ENCODE data around the gene FSTL3. TPM values are rescaled to one million over a fixed set of nuclear protein-coding genes. Genes with fewer than 3 reads are reported as not detected.

The FSTL3 gene
- total RNA-seq, 2 donors from 2014 or later, result 9.8 to 14.1 TPM

DNA sequence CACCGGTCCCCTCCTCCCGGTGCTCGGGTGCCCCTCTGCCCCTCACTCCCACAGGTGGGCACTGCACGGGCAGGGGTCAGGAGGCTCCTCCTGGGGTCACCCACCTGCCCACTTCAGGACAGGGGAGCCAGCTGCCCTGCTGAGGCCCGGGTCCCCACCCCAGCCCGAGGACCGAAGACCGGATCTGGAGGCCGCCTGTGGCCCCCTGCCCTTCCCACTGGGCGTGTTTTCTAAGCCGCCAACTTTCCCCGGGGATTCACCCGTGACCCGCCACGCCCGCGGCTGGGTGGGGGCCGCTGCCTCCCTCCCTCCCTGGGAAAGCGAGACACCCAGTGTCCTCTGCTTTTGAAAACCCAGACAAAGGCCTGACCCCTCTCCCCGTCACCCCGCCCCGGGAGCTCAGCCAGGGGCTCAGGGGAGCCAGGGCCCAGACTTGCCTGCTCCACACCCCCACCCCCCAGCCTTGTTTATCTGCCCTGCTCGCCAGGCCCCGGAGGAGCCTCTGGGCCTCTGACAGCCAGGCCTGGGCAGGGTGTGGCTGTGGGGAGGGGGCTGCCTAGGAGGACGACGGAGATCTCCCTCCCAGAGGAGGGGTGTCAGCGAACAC is 33.9 kb downstream of the FSTL3 start:
- Mint-ChIP-seq H3K36me3 (ENCODE audit: low read depth) (no peaks in the 10 kb centered on the region), H3K4me3 (peak overlapping the region; percentile 53), H3K4me1 (peaks cover 8% of the 10 kb centered on the region), H3K27me3 (ENCODE audit: insufficient read depth) (peaks cover 11% of the 10 kb centered on the region), H3K9me3 (peaks cover 12% of the 10 kb centered on the region), H3K27ac (no peak overlapping the region)
- Histone ChIP-seq H3K27me3 (ENCODE audit: control insufficient read depth, insufficient read depth, low read length, poor library complexity, severe bottlenecking) (no peaks in the 10 kb centered on the region), H3K27ac (ENCODE audit: low read depth, low read length) (peak overlapping the region; percentile 38), H3K4me1 (ENCODE audit: control insufficient read depth, insufficient read depth, low read length) (no peaks in the 10 kb centered on the region), H3K36me3 (ENCODE audit: control insufficient read depth, insufficient read depth, low read length) (no peaks in the 10 kb centered on the region), H3K9ac (ENCODE audit: extremely low read depth, low read length, poor library complexity, severe bottlenecking) (no peak overlapping the region), H3K4me3 (ENCODE audit: low read length) (peak overlapping the region; percentile 76), H3K9me3 (ENCODE audit: control insufficient read depth, low read length) (no peaks in the 10 kb centered on the region)
- no peak for TF ChIP-seq CTCF (conservative IDR thresholded peaks at IDR 0.05)
- no peak for DNase-seq
- 71 to 83% methylated on average over 10 to 25 of the region's 27 CpGs for WGBS, 2 experiments (ENCODE audit: insufficient coverage in 1 of 2, insufficient read length in 1 of 2)

GRCh38 chr19:710767-711166 is 34.6 kb downstream of the FSTL3 start:
- H3K27me3 ChIP-seq (ENCODE audit: control insufficient read depth, insufficient read depth, low read length, poor library complexity, severe bottlenecking), result no peaks in the 10 kb centered on the region
- 84 to 87% methylated on average over 19 to 21 of the region's 21 CpGs for WGBS, 2 experiments (ENCODE audit: insufficient coverage in 1 of 2, insufficient read length in 1 of 2)
- no peaks in the 10 kb centered on the region for H3K36me3 ChIP-seq (ENCODE audit: control insufficient read depth, insufficient read depth, low read length)
- peaks cover 4% of the 10 kb centered on the region for H3K9me3 ChIP-seq (ENCODE audit: control insufficient read depth, low read length)
- peaks cover 7% of the 10 kb centered on the region for H3K36me3 Mint-ChIP-seq (ENCODE audit: low read depth)
- H3K9ac ChIP-seq (ENCODE audit: extremely low read depth, low read length, poor library complexity, severe bottlenecking), result no peak overlapping the region
- no peak for DNase-seq
- TF ChIP-seq CTCF (conservative IDR thresholded peaks at IDR 0.05), result no peak
- H3K4me1 ChIP-seq (ENCODE audit: control insufficient read depth, insufficient read depth, low read length), result no peaks in the 10 kb centered on the region
- peaks cover 9% of the 10 kb centered on the region for H3K27me3 Mint-ChIP-seq (ENCODE audit: insufficient read depth)
- H3K27ac ChIP-seq (ENCODE audit: low read depth, low read length), result peak overlapping the region; percentile 66
- H3K4me1 Mint-ChIP-seq, result peaks cover 8% of the 10 kb centered on the region
- H3K4me3 ChIP-seq (ENCODE audit: low read length), result peak overlapping the region; percentile 45
- peak overlapping the region; percentile 53 for H3K4me3 Mint-ChIP-seq
- H3K27ac Mint-ChIP-seq, result no peak overlapping the region
- peaks cover 19% of the 10 kb centered on the region for H3K9me3 Mint-ChIP-seq

- WGBS, 2 experiments (ENCODE audit: insufficient coverage in 1 of 2, insufficient read length in 1 of 2), result 50 to 54% methylated on average over 7 to 8 of the region's 8 CpGs
- peak overlapping the region; percentile 53 for H3K4me3 Mint-ChIP-seq
- DNase-seq, result peak; percentile 68
- H3K4me1 Mint-ChIP-seq, result peaks cover 8% of the 10 kb centered on the region
- peak overlapping the region; percentile 66 for H3K27ac ChIP-seq (ENCODE audit: low read depth, low read length)
- H3K36me3 ChIP-seq (ENCODE audit: control insufficient read depth, insufficient read depth, low read length), result no peaks in the 10 kb centered on the region
- H3K27ac Mint-ChIP-seq, result no peak overlapping the region
- H3K36me3 Mint-ChIP-seq (ENCODE audit: low read depth), result peaks cover 8% of the 10 kb centered on the region
- H3K27me3 ChIP-seq (ENCODE audit: control insufficient read depth, insufficient read depth, low read length, poor library complexity, severe bottlenecking), result no peaks in the 10 kb centered on the region
- H3K4me1 ChIP-seq (ENCODE audit: control insufficient read depth, insufficient read depth, low read length), result no peaks in the 10 kb centered on the region
- peaks cover 23% of the 10 kb centered on the region for H3K9me3 Mint-ChIP-seq
- H3K4me3 ChIP-seq (ENCODE audit: low read length), result peak overlapping the region; percentile 45
- H3K9ac ChIP-seq (ENCODE audit: extremely low read depth, low read length, poor library complexity, severe bottlenecking), result no peak overlapping the region
- peaks cover 9% of the 10 kb centered on the region for H3K27me3 Mint-ChIP-seq (ENCODE audit: insufficient read depth)
- H3K9me3 ChIP-seq (ENCODE audit: control insufficient read depth, low read length), result peaks cover 4% of the 10 kb centered on the region
- TF ChIP-seq CTCF (conservative IDR thresholded peaks at IDR 0.05), result no peak
Observed at GRCh38 chr19:711254-711653, 35.1 kb downstream of the FSTL3 start.

All from endodermal cell (in vitro differentiated cells).